NT2/D1 (cell line): ENCODE measurements around the gene CENPQ.

Experiments
- SUZ12 ChIP-seq: IDR thresholded peaks from 2 replicates; pipeline ENCODE4 v1.6.1; 2011; ENCODE audit not compliant: insufficient read length, insufficient read depth; ENCODE audit errors: extremely low read depth
- YY1 ChIP-seq: IDR thresholded peaks from 2 replicates; pipeline ENCODE4 v1.6.1; 2011; ENCODE audit not compliant: insufficient read length, insufficient read depth
- ZNF274 ChIP-seq: IDR thresholded peaks from 2 replicates; pipeline ENCODE4 v1.6.1; 2011; ENCODE audit warnings: mild to moderate bottlenecking, low read depth, low read length

- TF ChIP-seq SUZ12 (no peak), ZNF274 (no peak), YY1 (no peak)
These were observed 56.5 kb downstream of the CENPQ start for GRCh38 chr6:49519660-49520059.
